ENCODE measurements around the gene PNP. TPM values are rescaled to one million over a fixed set of nuclear protein-coding genes. Genes with fewer than 3 reads are reported as not detected.

PNP gene
- total RNA-seq, 4 donors from 2014 or later = 17.0 to 37.5 (median 27.6) TPM

GRCh38 chr14:20485900-20486299, 16.7 kb downstream of the PNP start:
- DNase-seq (ENCODE audit: low spot score in 2 of 2) = no peak
- H3K36me3 ChIP-seq = no peaks in the 10 kb centered on the region
- H3K27ac ChIP-seq = no peak overlapping the region
- TF ChIP-seq CTCF (IDR thresholded peaks at IDR 0.05) (no peak), EP300 (IDR thresholded peaks at IDR 0.05) (no peak), POLR2A (IDR thresholded peaks at IDR 0.05) (no peak)
- no peaks in the 10 kb centered on the region for H3K9me3 ChIP-seq
- H3K4me3 ChIP-seq = no peak overlapping the region
- H3K4me1 ChIP-seq = peaks cover 0 to 8% (median 0%) of the 10 kb centered on the region in 4 donors
- WGBS, 2 donors = 72 to 74% methylated on average over 7 of the region's 7 CpGs
- H3K27me3 ChIP-seq = no peaks in the 10 kb centered on the region

- TF ChIP-seq EP300 (IDR thresholded peaks at IDR 0.05) = no peak
- no peak for TF ChIP-seq CTCF (IDR thresholded peaks at IDR 0.05)
- no peak for TF ChIP-seq POLR2A (IDR thresholded peaks at IDR 0.05)
- Histone ChIP-seq H3K27me3 (no peaks in the 10 kb centered on the region), H3K4me1 (peaks cover 0 to 8% (median 0%) of the 10 kb centered on the region in 4 donors), H3K36me3 (no peaks in the 10 kb centered on the region), H3K4me3 (no peak overlapping the region), H3K27ac (no peak overlapping the region), H3K9me3 (no peaks in the 10 kb centered on the region)
- 77 to 79% methylated on average over 8 of the region's 8 CpGs for WGBS, 2 donors
- DNase-seq (ENCODE audit: low spot score in 2 of 2) = no peak
Measured at GRCh38 chr14:20486684-20487395, 17.6 kb downstream of the PNP start.

- H3K4me3 ChIP-seq = no peak overlapping the region
- no peak overlapping the region for H3K27ac ChIP-seq
- no peaks in the 10 kb centered on the region for H3K27me3 ChIP-seq
- no peaks in the 10 kb centered on the region for H3K9me3 ChIP-seq
- no peak for TF ChIP-seq CTCF (IDR thresholded peaks at IDR 0.05)
- no peak for TF ChIP-seq EP300 (IDR thresholded peaks at IDR 0.05)
- no peak for TF ChIP-seq POLR2A (IDR thresholded peaks at IDR 0.05)
- peaks cover 0 to 8% (median 0%) of the 10 kb centered on the region in 4 donors for H3K4me1 ChIP-seq
- no peak for DNase-seq (ENCODE audit: low spot score in 2 of 2)
- H3K36me3 ChIP-seq = no peaks in the 10 kb centered on the region
Measured at GRCh38 chr14:20487396-20487725, 18.2 kb downstream of the PNP start.

- no peaks in the 10 kb centered on the region for H3K27me3 ChIP-seq
- H3K4me3 ChIP-seq = no peak overlapping the region
- no peak overlapping the region for H3K27ac ChIP-seq
- DNase-seq (ENCODE audit: low spot score in 2 of 2) = no peak
- no peak for TF ChIP-seq CTCF (IDR thresholded peaks at IDR 0.05)
- TF ChIP-seq POLR2A (IDR thresholded peaks at IDR 0.05) = no peak
- no peak for TF ChIP-seq EP300 (IDR thresholded peaks at IDR 0.05)
- WGBS, 2 donors = 31 to 39% methylated on average over 6 of the region's 6 CpGs
- no peaks in the 10 kb centered on the region for H3K36me3 ChIP-seq
- H3K4me1 ChIP-seq = peaks cover 0 to 8% (median 0%) of the 10 kb centered on the region in 4 donors
- H3K9me3 ChIP-seq = no peaks in the 10 kb centered on the region
Measured at GRCh38 chr14:20489093-20489994, 20.1 kb downstream of the PNP start.

- no peak overlapping the region for H3K27ac ChIP-seq
- no peak for TF ChIP-seq POLR2A (IDR thresholded peaks at IDR 0.05)
- TF ChIP-seq CTCF (IDR thresholded peaks at IDR 0.05) = no peak
- WGBS, 2 donors = 45 to 57% methylated on average over 6 of the region's 6 CpGs
- no peak overlapping the region for H3K4me3 ChIP-seq
- H3K36me3 ChIP-seq = no peaks in the 10 kb centered on the region
- H3K4me1 ChIP-seq = peaks cover 0 to 8% (median 0%) of the 10 kb centered on the region in 4 donors
- H3K27me3 ChIP-seq = no peaks in the 10 kb centered on the region
- no peaks in the 10 kb centered on the region for H3K9me3 ChIP-seq
- no peak for DNase-seq (ENCODE audit: low spot score in 2 of 2)
Measured at GRCh38 chr14:20490563-20490962, 21.4 kb downstream of the PNP start.
